Measurements from ENCODE around the gene FILIP1L.

The FILIP1L gene

GRCh38 chr3:99895703-99896441 is 218.4 kb downstream of the FILIP1L start:
- H4K20me1 ChIP-seq (ENCODE audit: insufficient read depth, low read length): peaks cover 2% of the 10 kb centered on the region; the same call in 1 of the 2 replicates
- H3K36me3 ChIP-seq (ENCODE audit: insufficient read depth, low read length): no peaks in the 10 kb centered on the region
- no peaks in the 10 kb centered on the region for H3K79me2 ChIP-seq (ENCODE audit: insufficient read depth, low read length)
- no peaks in the 10 kb centered on the region for H3K27me3 ChIP-seq (ENCODE audit: insufficient read depth, low read length, poor library complexity)
- H3K4me2 ChIP-seq (ENCODE audit: insufficient read depth, low read length): no peak overlapping the region
- no peaks in the 10 kb centered on the region for H3K9me3 ChIP-seq (ENCODE audit: insufficient read depth, low read length, severe bottlenecking)
- H3K4me1 ChIP-seq (ENCODE audit: insufficient read depth, low read length): no peaks in the 10 kb centered on the region
- no peak for DNase-seq
- no peak overlapping the region for H3K9ac ChIP-seq (ENCODE audit: low read depth, low read length)
- H3K27ac ChIP-seq (ENCODE audit: low read length): no peak overlapping the region
- TF ChIP-seq EZH2 (IDR thresholded peaks at IDR 0.05; ENCODE audit: borderline replicate concordance, low read depth, low read length, severe bottlenecking): no peak
- no peak for TF ChIP-seq CTCF (IDR thresholded peaks at IDR 0.05; ENCODE audit: borderline replicate concordance, extremely low read depth, low read length, poor library complexity, severe bottlenecking)
- no peak overlapping the region for H2AFZ ChIP-seq (ENCODE audit: low read depth, low read length)
- ATAC-seq (ENCODE audit: insufficient read depth, low read depth): no peak
- H3K4me3 ChIP-seq (ENCODE audit: low read depth in 1 of 2, low read length in 2 of 2): no peak overlapping the region

GRCh38 chr3:99895131-99895696 is 219.1 kb downstream of the FILIP1L start:
- H3K9ac ChIP-seq (ENCODE audit: low read depth, low read length): no peak overlapping the region
- no peak overlapping the region for H3K4me2 ChIP-seq (ENCODE audit: insufficient read depth, low read length)
- H3K27me3 ChIP-seq (ENCODE audit: insufficient read depth, low read length, poor library complexity): no peaks in the 10 kb centered on the region
- no peaks in the 10 kb centered on the region for H3K9me3 ChIP-seq (ENCODE audit: insufficient read depth, low read length, severe bottlenecking)
- H4K20me1 ChIP-seq (ENCODE audit: insufficient read depth, low read length): peaks cover 2% of the 10 kb centered on the region; the same call in 1 of the 2 replicates
- no peak overlapping the region for H3K27ac ChIP-seq (ENCODE audit: low read length)
- no peak for TF ChIP-seq CTCF (IDR thresholded peaks at IDR 0.05; ENCODE audit: borderline replicate concordance, extremely low read depth, low read length, poor library complexity, severe bottlenecking)
- no peak for TF ChIP-seq EZH2 (IDR thresholded peaks at IDR 0.05; ENCODE audit: borderline replicate concordance, low read depth, low read length, severe bottlenecking)
- no peak for DNase-seq
- ATAC-seq (ENCODE audit: insufficient read depth, low read depth): no peak
- H2AFZ ChIP-seq (ENCODE audit: low read depth, low read length): no peak overlapping the region
- H3K4me1 ChIP-seq (ENCODE audit: insufficient read depth, low read length): no peaks in the 10 kb centered on the region
- H3K79me2 ChIP-seq (ENCODE audit: insufficient read depth, low read length): no peaks in the 10 kb centered on the region
- H3K4me3 ChIP-seq (ENCODE audit: low read depth in 1 of 2, low read length in 2 of 2): no peak overlapping the region
- no peaks in the 10 kb centered on the region for H3K36me3 ChIP-seq (ENCODE audit: insufficient read depth, low read length)

- Histone ChIP-seq H3K27me3 (ENCODE audit: insufficient read depth, low read length, poor library complexity) (no peaks in the 10 kb centered on the region), H3K4me2 (ENCODE audit: insufficient read depth, low read length) (no peak overlapping the region), H3K4me3 (ENCODE audit: low read depth in 1 of 2, low read length in 2 of 2) (no peak overlapping the region), H3K9ac (ENCODE audit: low read depth, low read length) (no peak overlapping the region), H4K20me1 (ENCODE audit: insufficient read depth, low read length) (peaks cover 2% of the 10 kb centered on the region; the same call in 1 of the 2 replicates), H3K79me2 (ENCODE audit: insufficient read depth, low read length) (no peaks in the 10 kb centered on the region), H3K4me1 (ENCODE audit: insufficient read depth, low read length) (no peaks in the 10 kb centered on the region), H3K27ac (ENCODE audit: low read length) (no peak overlapping the region), H3K9me3 (ENCODE audit: insufficient read depth, low read length, severe bottlenecking) (no peaks in the 10 kb centered on the region), H2AFZ (ENCODE audit: low read depth, low read length) (no peak overlapping the region), H3K36me3 (ENCODE audit: insufficient read depth, low read length) (no peaks in the 10 kb centered on the region)
- DNase-seq (no peak), ATAC-seq (ENCODE audit: insufficient read depth, low read depth) (peak; percentile 29; the same call in 1 of the 3 replicates)
- no peak for TF ChIP-seq CTCF (IDR thresholded peaks at IDR 0.05; ENCODE audit: borderline replicate concordance, extremely low read depth, low read length, poor library complexity, severe bottlenecking)
- no peak for TF ChIP-seq EZH2 (IDR thresholded peaks at IDR 0.05; ENCODE audit: borderline replicate concordance, low read depth, low read length, severe bottlenecking)
Measured at GRCh38 chr3:99892332-99892731, 222.0 kb downstream of the FILIP1L start.
